Ovary (tissue), 3 donors: ENCODE data around the gene OR52K2.

Experiments used
- CTCF ChIP-seq, 3 donors: fragments of 450-650 bp in 2 of 3; fragments of 200-600 bp in 1 of 3; IDR thresholded peaks; one replicate each; pipeline versions ENCODE4 v1.5.1 to v1.8.0; 2016 to 2022; ENCODE audit warnings: antibody characterized with exemption in 3 of 3, mild to moderate bottlenecking in 1 of 3
- EP300 ChIP-seq: sonication (generic); formaldehyde crosslinking; IDR thresholded peaks from one replicate; pipeline ENCODE4 v1.6.1; 2017; ENCODE audit warnings: antibody characterized with exemption
- donor health status: DM: no; HTN: no; CAD: no.

- TF ChIP-seq CTCF (IDR thresholded peaks at IDR 0.05), result no peak
- TF ChIP-seq EP300, result no peak
Observed at GRCh38 chr11:4467811-4468606, 18.9 kb downstream of the OR52K2 start.
